ENCODE data around the gene TMEM63C. TPM values are rescaled to one million over a fixed set of nuclear protein-coding genes. Genes with fewer than 3 reads are reported as not detected.

Gene TMEM63C
- total RNA-seq, 4 donors from 2014 or later: 0.13 to 4.1 (median 0.54) TPM

- Histone ChIP-seq H3K9me3 (no peaks in the 10 kb centered on the region), H3K36me3 (peaks cover 0 to 15% of the 10 kb centered on the region in 2 donors), H3K4me1 (no peaks in the 10 kb centered on the region), H3K27ac (no peak overlapping the region), H3K4me3 (replicated peaks in 1 of 3) (no peak overlapping the region), H3K27me3 (no peaks in the 10 kb centered on the region)
- WGBS, 2 donors: 61 to 72% methylated on average over 3 of the region's 3 CpGs
- no peak for DNase-seq
- intact Hi-C loops (cut with DNase I): no loop called here
- TF ChIP-seq CTCF (IDR thresholded peaks at IDR 0.05): no peak
- TF ChIP-seq POLR2A (IDR thresholded peaks at IDR 0.05): no peak
Observed at GRCh38 chr14:77306851-77307496, 125.4 kb downstream of the TMEM63C start.

MicroRNAs encoded within 50 kb of the gene (microRNA counts, 767-probe panel; counts per million panel counts)
- 3,155 to 5,720 counts per million in 2 donors for microRNA hsa-miR-1260a

Small RNA genes within 50 kb of the gene (microRNA-seq; reads per million reads assigned to microRNA genes)
- not detected for gene MIR1260A

Small RNA genes within 50 kb of the gene (small RNA-seq; reads per million reads assigned to genes)
- gene MIR1260A (not detected), gene RF00421 (not detected)

Other genes starting within 250 kb of the TMEM63C start
- gene IRF2BPL, start 153.1 kb upstream of the TMEM63C start, total RNA-seq: 100 to 1,000 TPM in 1 of 4 donors, 10 to 100 TPM in 3; 43.9 to 103 (median 78.4) TPM
- 10 to 100 TPM; 37.6 to 59.5 (median 44.6) TPM for gene CIPC, start 83.5 kb upstream of the TMEM63C start, total RNA-seq
- not detected for gene ZDHHC22, start 40.0 kb upstream of the TMEM63C start, total RNA-seq
- not detected for gene NGB, start 89.4 kb downstream of the TMEM63C start, total RNA-seq
- gene POMT2, start 139.1 kb downstream of the TMEM63C start, total RNA-seq: 10 to 100 TPM; 19.1 to 36.4 (median 25.7) TPM
- gene GSTZ1, start 139.2 kb downstream of the TMEM63C start, total RNA-seq: 10 to 100 TPM; 18.0 to 50.1 (median 35.6) TPM
- 10 to 100 TPM; 20.9 to 33.3 (median 28.8) TPM for gene TMED8, start 195.3 kb downstream of the TMEM63C start, total RNA-seq
- gene SAMD15, start 195.6 kb downstream of the TMEM63C start, total RNA-seq: 1 to 10 TPM; 4.8 to 9.5 (median 7.3) TPM
- gene NOXRED1, start 241.7 kb downstream of the TMEM63C start, total RNA-seq: under 1 TPM in 2 of 4 donors, not detected in 2; 0.22 to 0.67 TPM

Measured in thyroid gland (tissue), 4 donors.